Occipital lobe (tissue), 2 donors: ENCODE measurements around the gene CTAGE1. TPM values are rescaled to one million over a fixed set of nuclear protein-coding genes. Genes with fewer than 3 reads are reported as not detected.
"Not testable (repeated sequence)": the region's sequence is repeated elsewhere in the genome, so short reads cannot be mapped to it uniquely, and the experiment has no call there.

Experiments
- DNase-seq: peaks from one replicate; lab custom pipeline; 2025; lab: John Stamatoyannopoulos, UW
- total RNA-seq: library from RNA; depleted of rRNA; stranded (reverse); fragments of >200 nt; gene quantifications from one replicate; pipeline ENCODE4 v1.2.3, GENCODE V29; 2014

Gene CTAGE1
- total RNA-seq, 1 donor from 2014 or later = not detected

- DNase-seq = no peak
Measured at GRCh38 chr18:22434973-22435608, 17.4 kb upstream of the CTAGE1 start.

- no peak for DNase-seq
Measured at GRCh38 chr18:22433956-22434355, 16.2 kb upstream of the CTAGE1 start.

- no peak for DNase-seq
Measured at GRCh38 chr18:22432657-22433137, 15.0 kb upstream of the CTAGE1 start.

- DNase-seq = no peak
Measured at GRCh38 chr18:22429564-22429963, 11.8 kb upstream of the CTAGE1 start.

- no peak for DNase-seq
Measured at GRCh38 chr18:22428672-22429071, 11.0 kb upstream of the CTAGE1 start.

- DNase-seq = no peak
Measured at GRCh38 chr18:22427822-22428549, 10.3 kb upstream of the CTAGE1 start.

- DNase-seq = no peak
Measured at GRCh38 chr18:22424565-22424963, 6.8 kb upstream of the CTAGE1 start.

- no peak for DNase-seq
Measured at GRCh38 chr18:22423878-22424564, 6.3 kb upstream of the CTAGE1 start.

- no peak for DNase-seq
Measured at GRCh38 chr18:22422909-22423548, 5.3 kb upstream of the CTAGE1 start.

GRCh38 chr18:22420652-22421051 is 2.9 kb upstream of the CTAGE1 start:
- DNase-seq = no peak

GRCh38 chr18:22412176-22412911 is 5.4 kb downstream of the CTAGE1 start:
- no peak for DNase-seq

- no peak for DNase-seq
Measured at GRCh38 chr18:22411446-22411845, 6.3 kb downstream of the CTAGE1 start.

- DNase-seq = no peak
Measured at GRCh38 chr18:22410126-22410525, 7.6 kb downstream of the CTAGE1 start.

GRCh38 chr18:22409445-22409844 is 8.3 kb downstream of the CTAGE1 start:
- DNase-seq = no peak

GRCh38 chr18:22408059-22408458 is 9.7 kb downstream of the CTAGE1 start:
- no peak for DNase-seq

GRCh38 chr18:22405142-22405541 is 12.6 kb downstream of the CTAGE1 start:
- no peak for DNase-seq

GRCh38 chr18:22403950-22404349 is 13.8 kb downstream of the CTAGE1 start:
- DNase-seq = no peak

- DNase-seq = no peak
Measured at GRCh38 chr18:22399949-22400348, 17.8 kb downstream of the CTAGE1 start.

GRCh38 chr18:22398464-22398863 is 19.3 kb downstream of the CTAGE1 start:
- no peak for DNase-seq

GRCh38 chr18:22394428-22394827 is 23.3 kb downstream of the CTAGE1 start:
- no peak for DNase-seq

- DNase-seq = not testable (repeated sequence)
Measured at GRCh38 chr18:22393164-22393563, 24.6 kb downstream of the CTAGE1 start.
